HEK293T (cell line): ENCODE measurements around the gene THYN1.

ENCODE experiments used
- ARNT ChIP-seq: fragments of 450-650 bp; IDR thresholded peaks from 2 replicates; pipeline ENCODE4 v1.6.1; 2017; ENCODE audit warnings: mild to moderate bottlenecking
- BHLHE40 ChIP-seq: fragments of 450-650 bp; IDR thresholded peaks from 2 replicates; pipeline ENCODE4 v1.6.1; 2016; ENCODE audit warnings: mild to moderate bottlenecking, moderate library complexity, borderline replicate concordance
- CTBP1 ChIP-seq: fragments of 450-650 bp; IDR thresholded peaks from 2 replicates; pipeline ENCODE4 v1.6.1; 2016; ENCODE audit warnings: borderline replicate concordance
- ELF4 ChIP-seq: fragments of 450-650 bp; IDR thresholded peaks from 2 replicates; pipeline ENCODE4 v1.6.1; 2017; ENCODE audit warnings: antibody characterized with exemption
- FOXK2 ChIP-seq: fragments of 450-650 bp; IDR thresholded peaks from 2 replicates; pipeline ENCODE4 v1.6.1; 2016; ENCODE audit warnings: mild to moderate bottlenecking
- FOXM1 ChIP-seq: fragments of 450-650 bp; IDR thresholded peaks from 2 replicates; pipeline ENCODE4 v1.6.1; 2017; ENCODE audit warnings: mild to moderate bottlenecking, borderline replicate concordance
- HDGF ChIP-seq: fragments of 450-650 bp; IDR thresholded peaks from 2 replicates; pipeline ENCODE4 v1.6.1; 2017; ENCODE audit warnings: antibody characterized with exemption, borderline replicate concordance
- L3MBTL2 ChIP-seq: fragments of 450-650 bp; conservative IDR thresholded peaks from 2 replicates; pipeline ENCODE4 v1.6.1; 2016; ENCODE audit warnings: mild to moderate bottlenecking
- LEF1 ChIP-seq: fragments of 450-650 bp; IDR thresholded peaks from 2 replicates; pipeline ENCODE4 v1.6.1; 2017; ENCODE audit warnings: mild to moderate bottlenecking, borderline replicate concordance
- NFRKB ChIP-seq: fragments of 450-650 bp; IDR thresholded peaks from 2 replicates; pipeline ENCODE4 v1.6.1; 2016; ENCODE audit warnings: mild to moderate bottlenecking, moderate library complexity
- SP1 ChIP-seq: fragments of 450-650 bp; IDR thresholded peaks from 2 replicates; pipeline ENCODE4 v1.6.1; 2017
- SUZ12 ChIP-seq: fragments of 450-650 bp; IDR thresholded peaks from 2 replicates; pipeline ENCODE4 v1.6.1; 2016; ENCODE audit warnings: mild to moderate bottlenecking
- ZNF384 ChIP-seq: fragments of 450-650 bp; IDR thresholded peaks from 2 replicates; pipeline ENCODE4 v1.6.1; 2016

- TF ChIP-seq FOXM1 (no peak), L3MBTL2 (no peak), HDGF (no peak), LEF1 (no peak), SUZ12 (no peak), CTBP1 (no peak), NFRKB (no peak), ARNT (no peak), SP1 (no peak), ZNF384 (no peak), BHLHE40 (no peak), ELF4 (no peak), FOXK2 (no peak)
Measured at GRCh38 chr11:134291196-134291595, 38.0 kb upstream of the THYN1 start.
